Measurements from ENCODE around the gene EPM2AIP1. TPM values are rescaled to one million over a fixed set of nuclear protein-coding genes. Genes with fewer than 3 reads are reported as not detected.
A peak's percentile ranks its signal among the peaks of the same experiment; 100 is the strongest.

The EPM2AIP1 gene
- total RNA-seq (2021; fragmentation: NEBNext Ultra II Directional; extraction: Animal tissue kit (Norgen Biotek cat#: 25700)) (9.0 and 11.9 TPM in 2 replicates), polyA plus RNA-seq (2011; rRNA removed) (5.2 and 6.6 TPM in 2 replicates), polyA minus RNA-seq (2011; rRNA and poly(A)+ RNA removed) (11.3 and 12.1 TPM in 2 replicates)
- 8.9 TPM for polyA plus RNA-seq (2011; cell fraction: cytosol; rRNA removed)
- 6.5 TPM for polyA plus RNA-seq (2011; cell fraction: nucleus; rRNA removed)
- 4.9 to 8.6 TPM (median 6.4 TPM) in 4 replicates for polyA plus RNA-seq (2012, experiment 1 of 2)
- polyA plus RNA-seq (2012, experiment 2 of 2) = 0.56 TPM
- polyA plus RNA-seq (2013, experiment 1 of 2) = 11.6 TPM
- 10.5 TPM for polyA plus RNA-seq (2013, experiment 2 of 2)
- 5.3 TPM for polyA minus RNA-seq (2011; cell fraction: cytosol; rRNA and poly(A)+ RNA removed)
- polyA minus RNA-seq (2011; cell fraction: nucleus; rRNA and poly(A)+ RNA removed) = 36.6 TPM
- long read RNA-seq, experiment 1, full-length matches to known transcripts = 4 of 5 reads
- long read RNA-seq, experiment 1, partial matches to known transcripts = 0 of 5 reads
- long read RNA-seq, experiment 1, other reads (novel, unspliced or antisense) = 1 of 5 reads
- long read RNA-seq, experiment 2, full-length matches to known transcripts = 1 of 1 reads
- long read RNA-seq, experiment 2, partial matches to known transcripts = 0 of 1 reads
- long read RNA-seq, experiment 2, other reads (novel, unspliced or antisense) = 0 of 1 reads

DNA sequence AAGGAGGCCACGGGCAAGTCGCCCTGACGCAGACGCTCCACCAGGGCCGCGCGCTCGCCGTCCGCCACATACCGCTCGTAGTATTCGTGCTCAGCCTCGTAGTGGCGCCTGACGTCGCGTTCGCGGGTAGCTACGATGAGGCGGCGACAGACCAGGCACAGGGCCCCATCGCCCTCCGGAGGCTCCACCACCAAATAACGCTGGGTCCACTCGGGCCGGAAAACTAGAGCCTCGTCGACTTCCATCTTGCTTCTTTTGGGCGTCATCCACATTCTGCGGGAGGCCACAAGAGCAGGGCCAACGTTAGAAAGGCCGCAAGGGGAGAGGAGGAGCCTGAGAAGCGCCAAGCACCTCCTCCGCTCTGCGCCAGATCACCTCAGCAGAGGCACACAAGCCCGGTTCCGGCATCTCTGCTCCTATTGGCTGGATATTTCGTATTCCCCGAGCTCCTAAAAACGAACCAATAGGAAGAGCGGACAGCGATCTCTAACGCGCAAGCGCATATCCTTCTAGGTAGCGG is at the start of gene EPM2AIP1:
TSS of gene EPM2AIP1 (minus strand) at position 326 of the 520 bp plus-strand sequence. CDS start at position 272, 54 bp downstream.
- peak within 1 kb of the TSS; percentile 58 for H2AFZ ChIP-seq (ENCODE audit: low read length)
- H3K9me3 ChIP-seq (ENCODE audit: insufficient read depth in 2 of 2, low read depth in 1 of 2, low read length in 1 of 2) = no peaks in the 10 kb centered on the region
- H2BK20ac ChIP-seq (ENCODE audit: low read length) = no peak within 1 kb of the TSS
- peak within 1 kb of the TSS; percentile 89 for H3K56ac ChIP-seq (replicated peaks; ENCODE audit: insufficient read length, low read depth, low read length)
- H3K18ac ChIP-seq (ENCODE audit: extremely low read depth, low read length) = peak within 1 kb of the TSS; percentile 84
- H3K9ac ChIP-seq (replicated peaks in 1 of 4; ENCODE audit: extremely low read depth in 1 of 4, low read depth in 3 of 4, low read length in 3 of 4) = peak within 1 kb of the TSS; percentile 91 to 98 (median 94)
- H3K4me1 ChIP-seq (replicated peaks in 1 of 4; ENCODE audit: control insufficient read depth in 3 of 4, insufficient read depth in 4 of 4, low read length in 3 of 4) = peaks cover 0 to 2% (median 0%) of the 10 kb centered on the region in 4 experiments; a peak in 3 of 7 replicates
- 0 out of 2 replicates have a peak within 1 kb of the TSS, but pooled peaks have one; percentile 65 for H2BK12ac ChIP-seq (ENCODE audit: low read depth, low read length)
- H4K91ac ChIP-seq (replicated peaks; ENCODE audit: insufficient read length, low read length) = peak within 1 kb of the TSS; percentile 1
- peak within 1 kb of the TSS; percentile 99; the same call in 1 of the 2 replicates for H4K8ac ChIP-seq (ENCODE audit: extremely low read depth, insufficient read depth, low read length)
- peak; percentile 85 to 100 for DNase-seq (ENCODE audit: low read depth in 1 of 2, low spot score in 2 of 2)
- no peak for FAIRE-seq
- ChIA-PET CTCF (ENCODE audit: partially characterized antibody) (interaction anchor here (0.6 to 4.9 kb wide), 15 partner anchors 13 to 262 kb away, joined by 3 to 33 read pairs (median 3); no protein-coding TSS in a partner anchor), POLR2A (ENCODE audit: partially characterized antibody) (interaction anchor here (0.7 to 2.5 kb wide), 28 partner anchors 10 to 307 kb away, joined by 3 to 18 read pairs (median 5); partner anchors contain the start of gene TRANK1)
- H4K5ac ChIP-seq (ENCODE audit: insufficient read length, low read depth, low read length) = peak within 1 kb of the TSS; percentile 88
- H3K4me3 ChIP-seq (ENCODE audit: extremely low read depth in 1 of 4, insufficient read depth in 2 of 4, low read depth in 3 of 4, low read length in 4 of 4) = peak within 1 kb of the TSS; percentile 58 to 93 (median 90)
- no peak within 1 kb of the TSS for H2BK15ac ChIP-seq (ENCODE audit: low read length)
- peak within 1 kb of the TSS; percentile 33 for H2BK120ac ChIP-seq (replicated peaks; ENCODE audit: low read depth, low read length)
- peak within 1 kb of the TSS; percentile 96 for H3K27ac ChIP-seq (ENCODE audit: low read depth, low read length)
- peak within 1 kb of the TSS; percentile 98 for H2BK5ac ChIP-seq (ENCODE audit: low read depth, low read length)
- no peaks in the 10 kb centered on the region for H3K27me3 ChIP-seq (replicated peaks in 1 of 4; ENCODE audit: control insufficient read depth in 3 of 4, extremely low read depth in 1 of 4, insufficient read depth in 3 of 4, low read length in 3 of 4)
- peak within 1 kb of the TSS; percentile 95 to 97 for H3K4me2 ChIP-seq (ENCODE audit: insufficient read depth in 1 of 2, low read depth in 2 of 2, low read length in 2 of 2)
- H3K4ac ChIP-seq (replicated peaks; ENCODE audit: insufficient read length, low read depth, low read length) = no peak within 1 kb of the TSS
- H3K23me2 ChIP-seq (ENCODE audit: low read depth, low read length) = peaks cover 4% of the 10 kb centered on the region; the same call in 1 of the 2 replicates
- H2AK5ac ChIP-seq (ENCODE audit: low read depth, low read length) = no peak within 1 kb of the TSS
- 1% methylated on average over 48 of the region's 48 CpGs; no CpG with 5 or more reads in 1 of the 2 experiments for WGBS, 2 experiments (ENCODE audit: extremely low coverage in 1 of 2, insufficient coverage in 1 of 2, insufficient read length in 1 of 2, insufficient replicate concordance in 2 of 2, low coverage in 1 of 2, low lambda C conversion rate in 2 of 2, missing lambda C conversion rate in 1 of 2)
- H3K79me2 ChIP-seq (ENCODE audit: control insufficient read depth in 1 of 2, insufficient read depth in 2 of 2, low read length in 2 of 2) = peaks cover 10 to 49% of the 10 kb centered on the region in 2 experiments; a peak in 3 of 4 replicates
- no peaks in the 10 kb centered on the region; the same call in 1 of the 2 replicates for H3K79me1 ChIP-seq (ENCODE audit: low read depth, low read length)
- peaks cover 2 to 12% of the 10 kb centered on the region in 2 experiments for H4K20me1 ChIP-seq (replicated peaks in 1 of 2; ENCODE audit: control insufficient read depth in 1 of 2, insufficient read depth in 2 of 2, low read length in 2 of 2)
- H3K23ac ChIP-seq (ENCODE audit: insufficient read length) = no peak within 1 kb of the TSS
- H3K36me3 ChIP-seq (ENCODE audit: control insufficient read depth in 2 of 4, insufficient read depth in 4 of 4, low read length in 3 of 4) = peaks cover 6 to 33% (median 15%) of the 10 kb centered on the region in 4 experiments; a peak in 6 of 8 replicates
- H3K14ac ChIP-seq (ENCODE audit: insufficient read length) = no peak within 1 kb of the TSS
- TF ChIP-seq, protein P1, sequence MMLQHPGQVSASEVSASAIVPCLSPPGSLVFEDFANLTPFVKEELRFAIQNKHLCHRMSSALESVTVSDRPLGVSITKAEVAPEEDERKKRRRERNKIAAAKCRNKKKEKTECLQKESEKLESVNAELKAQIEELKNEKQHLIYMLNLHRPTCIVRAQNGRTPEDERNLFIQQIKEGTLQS (IDR thresholded peaks at IDR 0.05; ENCODE audit: insufficient read depth, low read depth, low read length) = no peak
- no peak for TF ChIP-seq RXRA (IDR thresholded peaks at IDR 0.05; ENCODE audit: insufficient read depth, low read depth, low read length)
- TF ChIP-seq TEAD4 (IDR thresholded peaks at IDR 0.05; ENCODE audit: low read depth, low read length) = peak; percentile 80; the same call in 1 of the 2 replicates
- TF ChIP-seq CBX5 (IDR thresholded peaks at IDR 0.05; ENCODE audit: low read depth, low read length) = no peak
- TF ChIP-seq CHD2 (IDR thresholded peaks at IDR 0.05; ENCODE audit: low read length) = no peak
- no peak for TF ChIP-seq ZNF274 (IDR thresholded peaks at IDR 0.05; ENCODE audit: borderline replicate concordance, extremely low read depth, low read length)
- TF ChIP-seq EZH2 (IDR thresholded peaks at IDR 0.05; ENCODE audit: low read depth, low read length, severe bottlenecking) = no peak
- no peak for TF ChIP-seq SP4 (IDR thresholded peaks at IDR 0.05; ENCODE audit: low read length)
- TF ChIP-seq CBX8 (IDR thresholded peaks at IDR 0.05; ENCODE audit: borderline replicate concordance, low read depth, low read length) = no peak
